GM12874 (cell line): ENCODE measurements around the gene CCRL2.

Experiments used
- TF ChIP-seq, protein P1 (sequence below): IDR thresholded peaks from 2 replicates; pipeline ENCODE4 v1.5.1; 2011; ENCODE audit warnings: low read depth, mild to moderate bottlenecking, control low read depth, low read length, moderate library complexity; ENCODE audit not compliant: insufficient read depth

The CCRL2 gene

DNA sequence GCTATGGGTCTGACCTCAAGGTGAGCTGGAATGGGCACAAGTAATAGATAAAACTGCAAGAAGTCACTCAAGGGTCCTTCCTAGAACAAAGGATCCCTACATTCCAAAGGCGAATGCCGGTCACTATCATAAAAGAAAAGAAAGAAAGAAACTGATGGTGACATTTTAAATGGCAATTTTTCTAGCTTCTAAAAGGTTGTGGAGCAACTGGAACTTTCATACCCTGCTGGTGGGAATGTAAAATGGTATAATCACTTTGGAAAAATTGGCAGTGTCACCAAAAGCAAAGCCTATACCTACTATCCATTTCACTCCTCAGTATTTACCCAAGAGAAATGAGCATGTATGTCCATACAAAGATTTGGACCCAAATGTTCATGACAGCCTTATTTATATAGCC, 4.2 kb downstream of the CCRL2 start:
- TF ChIP-seq, protein P1, sequence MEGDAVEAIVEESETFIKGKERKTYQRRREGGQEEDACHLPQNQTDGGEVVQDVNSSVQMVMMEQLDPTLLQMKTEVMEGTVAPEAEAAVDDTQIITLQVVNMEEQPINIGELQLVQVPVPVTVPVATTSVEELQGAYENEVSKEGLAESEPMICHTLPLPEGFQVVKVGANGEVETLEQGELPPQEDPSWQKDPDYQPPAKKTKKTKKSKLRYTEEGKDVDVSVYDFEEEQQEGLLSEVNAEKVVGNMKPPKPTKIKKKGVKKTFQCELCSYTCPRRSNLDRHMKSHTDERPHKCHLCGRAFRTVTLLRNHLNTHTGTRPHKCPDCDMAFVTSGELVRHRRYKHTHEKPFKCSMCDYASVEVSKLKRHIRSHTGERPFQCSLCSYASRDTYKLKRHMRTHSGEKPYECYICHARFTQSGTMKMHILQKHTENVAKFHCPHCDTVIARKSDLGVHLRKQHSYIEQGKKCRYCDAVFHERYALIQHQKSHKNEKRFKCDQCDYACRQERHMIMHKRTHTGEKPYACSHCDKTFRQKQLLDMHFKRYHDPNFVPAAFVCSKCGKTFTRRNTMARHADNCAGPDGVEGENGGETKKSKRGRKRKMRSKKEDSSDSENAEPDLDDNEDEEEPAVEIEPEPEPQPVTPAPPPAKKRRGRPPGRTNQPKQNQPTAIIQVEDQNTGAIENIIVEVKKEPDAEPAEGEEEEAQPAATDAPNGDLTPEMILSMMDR, result no peak

- TF ChIP-seq, protein P1, result no peak
Measured at GRCh38 chr3:46412786-46413298, 5.8 kb downstream of the CCRL2 start.

GRCh38 chr3:46413951-46414350, 6.9 kb downstream of the CCRL2 start:
- TF ChIP-seq, protein P1, result no peak

DNA sequence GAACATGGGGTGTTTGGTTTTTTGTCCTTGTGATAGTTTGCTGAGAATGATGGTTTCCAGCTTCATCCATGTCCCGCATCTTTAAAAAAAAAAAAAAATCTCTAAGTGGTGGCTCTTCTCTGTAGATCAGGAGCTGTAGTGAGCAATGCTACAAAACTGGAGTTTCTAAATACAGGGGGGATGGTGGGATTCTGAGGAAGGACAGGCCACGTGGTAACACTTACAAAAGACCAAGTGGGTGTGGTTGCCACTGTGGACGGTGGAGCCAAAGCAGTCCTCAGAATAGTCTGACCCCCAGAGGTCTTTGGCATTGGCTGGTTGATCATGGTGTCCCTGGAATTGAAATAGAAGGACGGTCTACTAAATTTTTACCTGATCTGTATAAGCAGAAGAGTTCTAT, 7.7 kb downstream of the CCRL2 start:
- TF ChIP-seq, protein P1, result no peak

- TF ChIP-seq, protein P1, result no peak
Measured at GRCh38 chr3:46416125-46416810, 9.2 kb downstream of the CCRL2 start.

- TF ChIP-seq, protein P1, result no peak
Measured at GRCh38 chr3:46416811-46417510, 9.9 kb downstream of the CCRL2 start.

DNA sequence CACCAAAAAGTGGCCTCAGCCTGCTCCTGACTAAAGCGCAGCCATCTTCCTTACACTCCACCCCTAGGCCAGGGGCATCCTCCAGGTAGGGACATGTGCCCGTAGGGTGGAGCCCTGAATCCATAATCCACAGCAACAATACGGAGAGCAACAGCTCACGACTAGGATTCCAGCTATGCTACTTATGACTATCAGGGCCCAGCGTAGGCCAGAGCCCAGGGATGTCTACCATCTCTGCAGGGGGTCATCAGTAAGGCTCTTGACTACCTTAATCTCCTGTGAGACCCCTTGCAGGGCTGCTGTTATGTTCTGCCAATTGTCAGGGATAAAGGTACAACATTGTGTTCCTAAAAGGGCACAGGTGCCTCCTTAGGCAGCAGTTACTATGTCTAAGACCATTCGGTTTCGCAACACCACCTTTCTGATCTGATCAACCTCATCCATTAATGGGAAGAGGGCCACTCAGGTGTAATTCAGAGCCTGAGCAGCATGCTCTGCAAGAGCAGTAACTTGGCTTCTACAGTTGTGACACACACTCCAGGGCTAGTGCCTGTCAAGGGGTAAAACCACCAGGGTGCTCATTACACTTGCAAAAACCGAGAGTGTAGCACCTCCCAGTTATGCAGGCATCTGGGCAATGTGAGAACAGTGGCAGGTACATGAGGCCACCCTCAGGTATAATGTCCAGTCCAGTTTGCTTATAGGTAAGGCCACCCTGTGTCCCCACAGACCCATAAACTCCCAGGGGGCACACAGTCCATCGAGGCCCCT, 11.0 kb downstream of the CCRL2 start:
- TF ChIP-seq, protein P1, result no peak
